Measurements from ENCODE around the gene SLC25A25.

SLC25A25 gene

GRCh38 chr9:128096616-128097536 lies 28.8 kb downstream of the SLC25A25 start:
- no peak for DNase-seq (ENCODE audit: low spot score)

GRCh38 chr9:128097543-128098296 lies 29.7 kb downstream of the SLC25A25 start:
- DNase-seq (ENCODE audit: low spot score): no peak

GRCh38 chr9:128098297-128099230 lies 30.5 kb downstream of the SLC25A25 start:
- peak; percentile 80 for DNase-seq (ENCODE audit: low spot score)

- no peak for DNase-seq (ENCODE audit: low spot score)
These were observed 31.3 kb downstream of the SLC25A25 start for GRCh38 chr9:128099231-128099931.

GRCh38 chr9:128099932-128100491 lies 32.0 kb downstream of the SLC25A25 start:
- DNase-seq (ENCODE audit: low spot score): no peak

- DNase-seq (ENCODE audit: low spot score): no peak
These were observed 32.5 kb downstream of the SLC25A25 start for GRCh38 chr9:128100581-128100980.

GRCh38 chr9:128101231-128101661 lies 33.2 kb downstream of the SLC25A25 start:
- no peak for DNase-seq (ENCODE audit: low spot score)

GRCh38 chr9:128101690-128102089 lies 33.7 kb downstream of the SLC25A25 start:
- DNase-seq (ENCODE audit: low spot score): no peak

- no peak for DNase-seq (ENCODE audit: low spot score)
These were observed 34.2 kb downstream of the SLC25A25 start for GRCh38 chr9:128102196-128102595.

GRCh38 chr9:128102861-128103588 lies 35.0 kb downstream of the SLC25A25 start:
- no peak for DNase-seq (ENCODE audit: low spot score)

GRCh38 chr9:128103589-128103962 lies 35.5 kb downstream of the SLC25A25 start:
- DNase-seq (ENCODE audit: low spot score): no peak

- DNase-seq (ENCODE audit: low spot score): no peak
These were observed 36.2 kb downstream of the SLC25A25 start for GRCh38 chr9:128104171-128104618.

GRCh38 chr9:128105538-128106175 lies 37.6 kb downstream of the SLC25A25 start:
- DNase-seq (ENCODE audit: low spot score): no peak

GRCh38 chr9:128106181-128106939 lies 38.3 kb downstream of the SLC25A25 start:
- no peak for DNase-seq (ENCODE audit: low spot score)

GRCh38 chr9:128106940-128107467 lies 39.0 kb downstream of the SLC25A25 start:
- no peak for DNase-seq (ENCODE audit: low spot score)

- DNase-seq (ENCODE audit: low spot score): no peak
These were observed 39.6 kb downstream of the SLC25A25 start for GRCh38 chr9:128107468-128108268.

- no peak for DNase-seq (ENCODE audit: low spot score)
These were observed 40.4 kb downstream of the SLC25A25 start for GRCh38 chr9:128108269-128109049.
